Calu3 (cell line): ENCODE measurements around the gene ANKRD33B. TPM values are rescaled to one million over a fixed set of nuclear protein-coding genes. Genes with fewer than 3 reads are reported as not detected.

Source experiments
- BruUV-seq: library from RNA; stranded (reverse); fragments of 400-500 nt; replicated peaks from 2 replicates; lab custom pipeline; 2021; lab: Mats Ljungman, UMichigan
- CTCF ChIA-PET: fragments of 300-600 bp; sonication (Branson Sonifier 250); formaldehyde crosslinking; loops from one replicate; lab custom pipeline; 2022; ENCODE audit warnings: antibody characterized with exemption; lab: Charles Lee
- DNase-seq: peaks from one replicate; pipeline ENCODE4 v3.0.0; 2022
- H3K27ac Mint-ChIP-seq: one replicate; pipeline ENCODE4 v1.8.0; 2022; ENCODE audit warnings: mixed read lengths; ENCODE audit not compliant: unreplicated experiment
- H3K27me3 Mint-ChIP-seq: one replicate; pipeline ENCODE4 v1.8.0; 2022; ENCODE audit warnings: mixed read lengths; ENCODE audit not compliant: unreplicated experiment
- H3K36me3 Mint-ChIP-seq: one replicate; pipeline ENCODE4 v1.8.0; 2022; ENCODE audit warnings: mild to moderate bottlenecking, moderate library complexity, mixed read lengths; ENCODE audit not compliant: insufficient read depth, unreplicated experiment
- H3K4me1 Mint-ChIP-seq: one replicate; pipeline ENCODE4 v1.8.0; 2022; ENCODE audit warnings: mild to moderate bottlenecking, low read depth, mixed read lengths; ENCODE audit not compliant: unreplicated experiment
- H3K4me3 Mint-ChIP-seq: one replicate; pipeline ENCODE4 v1.8.0; 2022; ENCODE audit warnings: mild to moderate bottlenecking, low read depth, moderate library complexity, mixed read lengths; ENCODE audit not compliant: unreplicated experiment
- H3K9me3 Mint-ChIP-seq: one replicate; pipeline ENCODE4 v1.8.0; 2022; ENCODE audit warnings: low read depth, mixed read lengths; ENCODE audit not compliant: unreplicated experiment
- intact Hi-C: fragments of 100-400 bp; cut with micrococcal nuclease; formaldehyde crosslinking; loops from one replicate; pipeline ENCODE4 v1.10.0; 2022; ENCODE audit not compliant: unreplicated experiment
- total RNA-seq: library from RNA; stranded (reverse); gene quantifications from 2 replicates; pipeline ENCODE4 v1.2.3, GENCODE V29; 2022
- TF ChIP-seq, protein P1 (sequence below): fragments of 200-600 bp; IDR thresholded peaks from one replicate; pipeline ENCODE4 v1.8.0; 2022; ENCODE audit warnings: antibody characterized with exemption; ENCODE audit not compliant: unreplicated experiment

The ANKRD33B gene
- total RNA-seq, 1 experiment from 2014 or later, result 3.6 TPM

DNA sequence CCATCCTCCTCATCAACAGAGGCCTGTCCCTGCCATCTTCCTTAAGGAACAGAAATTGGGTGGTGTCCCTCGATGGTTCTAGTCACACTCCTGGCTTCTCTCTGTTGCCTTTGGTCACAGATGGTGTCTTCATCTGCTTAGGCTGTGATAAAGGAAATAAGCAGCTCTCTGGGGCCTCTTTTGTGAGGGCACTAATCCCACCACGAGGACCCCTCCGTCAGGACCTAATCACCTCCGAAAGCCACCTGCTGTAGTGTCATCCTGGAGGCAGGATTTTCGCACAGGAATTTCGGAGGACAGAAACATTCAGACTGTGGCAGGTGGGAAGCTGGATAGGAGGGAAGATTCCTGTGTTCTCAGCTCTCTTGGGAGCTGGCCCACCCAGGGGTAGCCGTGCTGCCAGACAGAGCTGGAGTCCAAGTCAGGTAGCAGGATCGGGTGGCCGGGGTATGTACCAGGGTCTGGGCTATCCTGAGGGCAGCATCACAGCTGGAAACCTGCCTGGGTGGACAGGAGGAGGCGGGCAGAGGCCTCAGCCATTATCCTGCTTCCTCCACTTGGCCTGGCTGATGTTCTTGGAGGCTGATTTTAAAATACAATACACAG is 59.5 kb downstream of the ANKRD33B start:
- CTCF ChIA-PET, result interaction anchor here (0.6 to 1.2 kb wide), 2 partner anchors 12 to 20 kb away, joined by 3 read pairs; no protein-coding TSS in a partner anchor
- H3K4me1 Mint-ChIP-seq, result peaks cover 19% of the 10 kb centered on the region
- no TSS peak for BruUV-seq
- DNase-seq, result no peak
- TF ChIP-seq, protein P1, sequence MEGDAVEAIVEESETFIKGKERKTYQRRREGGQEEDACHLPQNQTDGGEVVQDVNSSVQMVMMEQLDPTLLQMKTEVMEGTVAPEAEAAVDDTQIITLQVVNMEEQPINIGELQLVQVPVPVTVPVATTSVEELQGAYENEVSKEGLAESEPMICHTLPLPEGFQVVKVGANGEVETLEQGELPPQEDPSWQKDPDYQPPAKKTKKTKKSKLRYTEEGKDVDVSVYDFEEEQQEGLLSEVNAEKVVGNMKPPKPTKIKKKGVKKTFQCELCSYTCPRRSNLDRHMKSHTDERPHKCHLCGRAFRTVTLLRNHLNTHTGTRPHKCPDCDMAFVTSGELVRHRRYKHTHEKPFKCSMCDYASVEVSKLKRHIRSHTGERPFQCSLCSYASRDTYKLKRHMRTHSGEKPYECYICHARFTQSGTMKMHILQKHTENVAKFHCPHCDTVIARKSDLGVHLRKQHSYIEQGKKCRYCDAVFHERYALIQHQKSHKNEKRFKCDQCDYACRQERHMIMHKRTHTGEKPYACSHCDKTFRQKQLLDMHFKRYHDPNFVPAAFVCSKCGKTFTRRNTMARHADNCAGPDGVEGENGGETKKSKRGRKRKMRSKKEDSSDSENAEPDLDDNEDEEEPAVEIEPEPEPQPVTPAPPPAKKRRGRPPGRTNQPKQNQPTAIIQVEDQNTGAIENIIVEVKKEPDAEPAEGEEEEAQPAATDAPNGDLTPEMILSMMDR, result no peak
- H3K9me3 Mint-ChIP-seq, result no peaks in the 10 kb centered on the region
- intact Hi-C loops, result loop anchor here (10.0 kb wide), 1 partner anchor 59 kb away; the partner anchor contains the start of gene ANKRD33B
- H3K4me3 Mint-ChIP-seq, result no peak overlapping the region
- H3K36me3 Mint-ChIP-seq, result no peaks in the 10 kb centered on the region
- no peak overlapping the region for H3K27ac Mint-ChIP-seq
- H3K27me3 Mint-ChIP-seq, result peaks cover under 1% of the 10 kb centered on the region

DNA sequence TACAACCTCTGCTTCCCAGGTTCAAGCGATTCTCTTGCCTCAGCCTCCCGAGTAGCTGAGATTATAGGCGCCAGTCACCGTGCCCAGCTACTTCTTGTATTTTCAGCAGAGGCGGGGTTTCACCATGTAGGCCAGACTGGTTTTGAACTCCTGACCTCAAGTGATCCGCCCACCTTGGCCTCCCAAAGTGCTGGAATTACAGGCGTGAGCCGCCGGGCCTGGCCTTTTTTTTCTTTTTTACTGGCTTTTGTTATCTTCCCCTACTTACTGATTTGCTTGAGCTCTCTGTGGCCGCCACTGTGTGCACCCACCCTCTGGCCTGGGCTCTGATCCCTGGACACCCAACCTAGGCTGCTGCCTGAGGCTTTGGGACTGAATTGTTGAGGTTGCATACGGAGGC is 60.3 kb downstream of the ANKRD33B start:
- no TSS peak for BruUV-seq

DNA sequence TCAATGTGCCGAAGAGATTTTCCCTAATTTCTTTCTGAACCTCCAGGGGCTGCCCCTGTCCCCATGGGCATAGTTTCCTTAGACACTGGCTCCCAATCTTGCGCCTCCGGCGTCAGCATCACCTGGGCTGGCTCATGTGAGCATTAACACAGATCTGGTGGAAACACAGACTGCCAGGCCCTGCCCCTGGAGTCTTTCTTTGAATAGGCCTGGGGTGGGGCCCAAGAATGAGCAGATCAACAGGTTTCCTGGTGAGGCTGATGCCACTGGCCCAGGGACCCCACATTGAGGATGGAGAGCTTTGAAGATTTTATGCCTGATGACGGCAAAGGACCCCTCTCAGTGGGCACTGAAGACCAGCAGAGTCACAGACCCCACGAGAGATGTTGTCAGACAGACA is 60.8 kb downstream of the ANKRD33B start:
- Mint-ChIP-seq H3K27me3 (peaks cover 13% of the 10 kb centered on the region), H3K4me1 (peaks cover 19% of the 10 kb centered on the region), H3K27ac (no peak overlapping the region), H3K36me3 (no peaks in the 10 kb centered on the region), H3K9me3 (no peaks in the 10 kb centered on the region), H3K4me3 (no peak overlapping the region)
- intact Hi-C loops, result loop anchor here (10.0 kb wide), 1 partner anchor 60 kb away; the partner anchor contains the start of gene ANKRD33B
- DNase-seq, result no peak
- CTCF ChIA-PET, result interaction anchor here (1.2 kb wide), 1 partner anchor 13 kb away, joined by 3 read pairs; no protein-coding TSS in a partner anchor
- TF ChIP-seq, protein P1, result no peak
- BruUV-seq, result no TSS peak

More for the DNA sequence above, 60.3 kb downstream of the ANKRD33B start:
- intact Hi-C loops, result loop anchor here (10.0 kb wide), 1 partner anchor 59 kb away; the partner anchor contains the start of gene ANKRD33B
- no peak for DNase-seq
- TF ChIP-seq, protein P1, result no peak
- H3K36me3 Mint-ChIP-seq, result no peaks in the 10 kb centered on the region
- H3K4me1 Mint-ChIP-seq, result peaks cover 19% of the 10 kb centered on the region
- peaks cover 9% of the 10 kb centered on the region for H3K27me3 Mint-ChIP-seq
- H3K27ac Mint-ChIP-seq, result no peak overlapping the region
- CTCF ChIA-PET, result interaction anchor here (0.6 to 1.2 kb wide), 2 partner anchors 12 to 20 kb away, joined by 3 read pairs; no protein-coding TSS in a partner anchor
- H3K9me3 Mint-ChIP-seq, result no peaks in the 10 kb centered on the region
- no peak overlapping the region for H3K4me3 Mint-ChIP-seq

DNA sequence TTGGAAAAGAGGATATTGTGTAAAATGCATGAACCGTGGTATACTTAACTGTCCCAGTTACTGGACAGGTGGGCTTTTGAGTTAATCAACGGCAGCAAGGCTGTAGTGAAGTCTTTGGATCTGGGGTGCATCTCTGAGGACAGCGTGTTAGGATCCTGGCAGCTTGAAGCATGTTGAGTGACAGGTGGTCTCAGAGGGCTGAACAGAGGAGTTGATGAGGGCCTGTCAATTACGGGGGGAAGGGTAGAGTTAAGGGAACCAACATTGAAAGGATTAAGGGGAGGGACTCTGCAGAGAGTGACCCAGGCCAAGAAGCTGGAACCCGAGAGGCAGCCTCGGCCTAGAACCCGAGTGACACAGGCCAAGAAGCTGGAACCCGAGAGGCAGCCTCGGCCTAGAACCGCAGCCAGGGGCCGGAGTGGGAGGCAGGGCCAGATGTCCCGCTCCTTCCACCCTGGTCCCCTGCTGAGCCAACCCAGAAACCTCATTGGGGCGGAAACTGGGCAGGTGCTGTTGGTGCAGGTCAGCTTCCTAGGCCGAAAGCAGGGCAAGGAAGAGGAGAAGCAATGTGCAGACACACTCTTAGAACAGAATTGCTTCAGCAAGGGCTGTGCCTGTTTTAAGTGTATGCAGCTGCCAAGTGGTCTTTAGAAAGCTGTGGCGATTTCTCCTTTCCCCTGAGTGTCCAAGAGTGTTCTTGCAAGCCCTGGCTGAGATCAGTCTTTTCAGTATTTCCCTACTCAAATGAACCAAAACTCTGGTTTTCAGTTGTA is 62.0 kb downstream of the ANKRD33B start:
- Mint-ChIP-seq H3K4me1 (peaks cover 19% of the 10 kb centered on the region), H3K27me3 (peaks cover 20% of the 10 kb centered on the region), H3K4me3 (no peak overlapping the region), H3K36me3 (no peaks in the 10 kb centered on the region), H3K27ac (no peak overlapping the region), H3K9me3 (no peaks in the 10 kb centered on the region)
- no peak for DNase-seq
- TF ChIP-seq, protein P1, result no peak
- intact Hi-C loops, result loop anchor here (10.0 kb wide), 1 partner anchor 61 kb away; the partner anchor contains the start of gene ANKRD33B
- BruUV-seq, result no TSS peak
- CTCF ChIA-PET, result no interaction called here
